Activated T-cell treated with anti-CD3 and anti-CD28 coated beads for 4 hours (primary cell): ENCODE measurements around the gene DNM3.

Source experiments
- DNase-seq: peaks from one replicate; pipeline ENCODE4 v3.0.0-alpha.2; 2020

DNM3 gene

GRCh38 chr1:171819946-171820345 is 21.4 kb upstream of the DNM3 start:
- no peak for DNase-seq

DNA sequence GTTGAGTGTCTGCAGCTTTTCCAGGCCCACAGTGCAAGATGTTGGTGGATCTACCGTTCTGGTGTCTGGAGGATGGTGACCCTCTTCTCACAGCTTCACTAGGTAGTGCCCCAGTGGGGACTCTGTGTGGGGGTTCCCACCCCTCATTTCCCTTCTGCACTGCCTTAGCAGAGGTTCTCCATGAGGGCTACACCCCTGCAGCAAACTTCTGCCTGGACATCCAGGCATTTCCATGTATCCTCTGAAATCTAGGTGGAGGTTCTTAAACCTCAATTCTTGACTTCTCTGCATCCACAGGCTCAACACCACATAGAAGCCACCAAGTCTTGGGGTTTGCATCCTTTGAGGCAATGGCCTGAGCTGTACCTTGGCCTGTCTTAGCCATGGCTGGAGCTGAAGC is 14.3 kb upstream of the DNM3 start:
- DNase-seq = no peak

DNA sequence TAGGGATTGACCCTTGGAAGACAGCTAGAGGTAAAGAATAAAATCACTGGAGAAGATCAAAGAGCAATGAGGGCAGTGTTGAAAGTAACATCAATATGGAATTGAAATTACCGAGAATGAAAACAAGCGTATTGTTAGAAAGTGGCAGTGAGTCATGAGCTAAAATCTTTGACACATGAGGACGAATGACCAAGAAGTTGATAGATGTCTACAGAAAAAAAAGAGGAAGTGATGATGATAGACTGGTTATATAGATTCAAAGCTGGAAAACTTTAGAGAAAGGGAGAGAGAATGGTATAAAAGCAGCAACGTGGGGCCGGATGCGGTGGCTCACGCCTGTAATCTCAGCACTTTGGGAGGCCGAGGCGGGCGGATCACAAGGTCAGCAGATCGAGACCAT is 12.5 kb upstream of the DNM3 start:
- no peak for DNase-seq

DNA sequence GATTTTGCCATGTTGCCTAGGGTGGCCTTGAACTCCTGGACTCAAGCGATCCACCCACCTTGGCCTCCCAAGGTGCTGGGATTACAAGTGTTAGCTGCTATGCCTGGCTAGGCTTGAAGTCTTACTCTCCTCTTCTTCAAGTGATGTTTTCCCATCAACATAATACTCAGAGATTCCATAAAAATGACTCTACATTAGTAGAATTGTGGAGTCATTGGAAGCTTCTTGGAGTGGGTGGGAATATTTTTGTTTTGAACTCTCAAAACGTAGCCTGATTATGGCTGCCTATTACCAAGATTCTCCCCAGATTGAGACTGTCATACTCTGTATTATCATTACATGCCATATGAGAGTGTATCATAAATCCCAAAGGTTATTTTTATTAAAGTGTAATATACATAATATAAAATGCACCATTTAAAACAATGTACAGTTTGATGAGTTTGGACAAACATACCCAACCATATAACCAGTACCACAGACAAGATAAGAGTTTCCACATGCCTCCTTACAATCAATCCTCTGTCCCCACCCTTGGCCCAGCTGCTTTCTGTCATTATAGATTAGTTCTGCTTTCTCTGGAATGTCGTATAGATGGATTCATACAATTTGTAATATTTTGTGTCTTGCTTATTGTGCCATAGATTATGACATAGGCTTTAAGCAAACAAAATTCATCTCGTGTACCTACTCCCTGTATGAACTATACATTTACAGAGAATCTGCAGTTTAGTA is 8.0 kb upstream of the DNM3 start:
- no peak for DNase-seq

DNA sequence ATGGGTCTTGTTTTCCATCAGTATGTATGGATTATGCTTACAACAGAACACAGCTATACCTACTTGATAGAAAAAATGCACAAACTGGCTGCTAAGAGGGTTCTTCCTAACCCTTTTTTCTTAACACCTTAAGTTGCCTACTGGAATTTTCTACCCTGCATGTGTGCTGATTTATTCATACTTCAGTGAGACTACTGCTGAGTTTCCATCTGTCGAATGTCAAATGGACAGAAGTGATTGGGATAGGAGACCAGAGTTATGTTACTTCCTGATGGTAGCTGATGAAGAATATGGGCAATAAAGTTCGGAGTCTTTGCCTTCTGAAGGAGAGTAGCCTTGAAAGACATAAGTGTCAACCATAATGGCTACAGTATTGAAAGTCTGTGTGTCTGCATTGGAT is 6.5 kb upstream of the DNM3 start:
- no peak for DNase-seq

- no peak for DNase-seq
Observed at GRCh38 chr1:171835891-171836290, 5.4 kb upstream of the DNM3 start.

- DNase-seq = no peak
Observed at GRCh38 chr1:171841931-171842761, 848 bp downstream of the DNM3 start.

DNA sequence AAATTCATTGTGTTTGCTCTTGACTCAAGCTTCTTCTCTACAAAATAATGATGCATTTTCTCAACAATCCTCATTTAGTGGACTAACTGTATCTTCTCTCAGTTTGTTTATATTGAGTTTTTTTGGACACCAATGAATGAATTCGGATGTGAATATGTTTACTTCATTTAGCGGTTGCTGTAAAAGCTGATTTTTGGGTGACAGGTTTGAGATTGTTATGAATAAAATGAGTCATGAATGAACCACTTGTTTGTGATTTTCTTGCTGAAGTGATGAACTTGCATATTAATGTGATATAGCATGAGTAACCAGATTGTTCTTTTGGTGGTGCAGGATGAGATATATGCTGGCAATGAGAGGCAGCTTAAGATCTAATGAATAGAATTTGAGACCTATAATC is 3.1 kb downstream of the DNM3 start:
- DNase-seq = no peak

GRCh38 chr1:171845998-171846397 is 4.7 kb downstream of the DNM3 start:
- DNase-seq = no peak

DNA sequence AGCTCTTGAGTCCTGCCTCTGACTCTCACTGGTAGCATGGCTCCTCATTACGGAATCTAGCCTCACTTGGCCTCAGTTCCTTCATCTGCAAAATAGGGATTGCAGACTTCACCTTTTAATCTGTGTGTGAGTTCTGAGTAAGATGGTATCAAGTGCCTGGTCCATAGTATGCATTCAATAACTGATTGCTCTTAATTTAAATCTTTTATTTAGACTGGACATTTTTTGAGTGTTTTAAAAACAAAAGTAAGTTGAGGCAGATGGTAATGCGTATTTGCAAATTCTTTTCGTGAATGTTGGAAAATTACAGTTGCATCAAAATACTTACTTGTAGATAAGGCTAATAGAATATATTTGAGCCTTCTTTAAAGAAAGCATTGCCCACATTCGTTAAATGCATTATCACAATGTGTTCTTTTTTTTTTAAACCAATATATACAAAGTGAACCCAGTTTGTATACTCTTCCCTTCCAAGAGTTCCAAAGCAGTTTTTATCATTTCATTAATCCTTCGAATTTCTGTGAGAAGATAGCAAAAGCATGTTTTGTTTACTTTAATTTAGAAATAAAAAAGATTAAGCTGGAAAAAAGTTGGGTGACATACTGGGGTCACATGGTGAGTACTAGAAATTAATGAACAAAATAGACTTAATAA is 8.1 kb downstream of the DNM3 start:
- no peak for DNase-seq

GRCh38 chr1:171850651-171851350 is 9.5 kb downstream of the DNM3 start:
- DNase-seq = no peak

DNA sequence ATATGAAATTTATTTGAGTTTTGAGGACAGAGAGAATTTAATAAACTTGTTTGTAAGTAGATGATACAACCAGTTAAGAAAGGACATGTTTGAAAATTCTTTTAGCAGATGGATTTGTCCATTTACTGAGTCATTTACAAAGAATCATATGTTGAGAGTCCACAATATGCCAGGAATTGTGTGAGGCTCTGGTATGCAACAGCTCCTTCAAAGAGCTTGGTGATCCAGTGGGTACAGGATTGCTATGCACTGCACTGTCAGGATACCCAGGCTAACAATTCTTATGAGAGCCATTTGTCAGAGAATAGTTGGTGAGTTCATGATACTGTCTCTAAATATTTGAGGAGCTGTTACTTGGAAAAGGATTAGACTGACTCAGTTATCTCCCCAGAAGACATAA is 11.0 kb downstream of the DNM3 start:
- no peak for DNase-seq

DNA sequence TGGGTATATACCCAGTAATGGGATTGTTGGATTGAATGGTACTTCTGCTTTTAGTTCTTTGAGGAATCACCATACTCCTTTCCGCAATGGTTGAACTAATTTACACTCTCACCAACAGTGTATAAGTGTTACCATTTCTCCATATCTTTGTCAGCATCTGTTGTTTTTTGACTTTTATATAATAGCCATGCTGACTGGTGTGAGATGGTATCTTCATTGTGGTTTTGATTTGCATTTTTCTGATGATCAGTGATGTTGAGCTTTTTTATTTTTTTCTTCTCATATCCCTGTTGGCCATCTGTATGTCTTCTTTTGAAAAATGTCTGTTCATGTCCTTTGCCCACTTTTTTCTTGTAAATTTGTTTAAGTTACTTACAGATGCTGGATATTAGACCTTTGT is 14.1 kb downstream of the DNM3 start:
- no peak for DNase-seq

GRCh38 chr1:171858696-171859095 is 17.4 kb downstream of the DNM3 start:
- no peak for DNase-seq

- no peak for DNase-seq
Observed at GRCh38 chr1:171860696-171861095, 19.4 kb downstream of the DNM3 start.

DNA sequence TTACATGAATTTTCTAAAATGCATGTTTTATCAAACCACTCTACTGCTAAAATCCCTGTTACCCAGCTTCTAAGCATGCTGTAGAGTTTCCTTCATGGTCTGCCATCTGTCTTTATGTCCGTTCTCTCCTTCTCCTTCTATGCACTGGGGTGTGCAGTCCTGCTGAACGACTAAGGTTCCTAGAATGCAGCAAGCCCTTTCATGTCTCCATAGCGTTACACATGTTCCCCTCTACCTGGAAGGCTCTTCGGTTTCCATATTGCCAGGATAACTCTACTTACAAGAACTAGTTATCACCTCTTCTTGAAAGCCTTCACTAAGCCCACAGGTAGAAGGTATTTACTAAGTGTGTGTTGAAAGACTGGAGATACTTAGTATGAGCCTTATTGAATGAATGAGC is 22.2 kb downstream of the DNM3 start:
- DNase-seq = no peak

DNA sequence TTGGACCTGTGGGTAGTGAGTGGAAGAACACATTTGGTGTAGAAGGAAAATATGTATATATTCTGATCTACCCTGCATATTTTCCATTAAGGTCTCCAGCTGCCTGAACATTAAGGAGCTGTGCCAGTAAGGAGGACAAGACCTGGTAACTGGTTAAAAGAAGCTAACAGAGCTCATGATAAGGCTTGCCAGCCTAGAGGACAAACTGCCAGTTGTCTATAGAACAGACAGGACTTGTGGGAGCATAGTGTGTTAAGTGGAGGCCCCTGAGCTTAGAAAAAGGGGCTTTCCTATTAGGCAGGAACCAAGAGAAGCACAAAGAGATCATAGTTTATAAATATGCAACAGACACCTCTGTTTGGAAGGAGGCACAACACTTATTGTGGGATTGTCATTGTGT is 23.0 kb downstream of the DNM3 start:
- DNase-seq = no peak

DNA sequence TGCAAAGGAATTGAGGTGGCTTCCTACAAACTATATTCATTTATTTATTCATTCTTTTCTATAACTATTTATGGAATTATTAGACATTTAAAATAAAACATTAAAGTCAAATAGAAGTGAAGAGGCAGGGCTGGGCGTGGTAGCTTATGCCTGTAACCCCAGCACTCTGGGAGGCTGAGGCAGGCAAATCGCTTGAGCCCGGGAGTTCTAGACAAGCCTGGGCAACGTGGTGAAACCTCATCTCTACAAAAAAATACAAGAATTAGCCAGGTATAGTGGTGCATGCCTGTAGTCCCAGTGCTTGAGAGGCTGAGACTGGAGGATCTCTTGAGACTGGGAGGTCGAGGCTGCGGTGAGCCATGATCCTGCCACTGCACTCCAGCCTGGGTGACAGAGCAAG is 23.8 kb downstream of the DNM3 start:
- no peak for DNase-seq

DNA sequence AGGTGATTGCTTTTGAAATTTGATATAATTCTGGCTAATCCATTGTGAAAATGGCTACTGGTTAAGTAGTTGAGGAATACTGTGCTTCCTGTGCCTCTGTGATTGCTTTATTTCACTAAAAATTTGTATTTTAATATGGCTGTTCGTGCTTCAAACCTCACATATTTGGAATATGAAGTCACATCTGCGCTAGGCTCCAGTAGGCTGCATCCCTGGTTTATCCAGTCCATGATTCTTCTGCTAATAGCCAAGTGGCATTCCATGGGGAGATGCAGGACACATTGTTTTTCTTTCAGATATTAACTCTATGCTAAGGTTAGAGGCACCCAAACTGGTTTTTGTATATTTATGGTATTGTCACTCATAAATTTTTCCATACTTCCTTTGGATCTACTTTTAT is 25.9 kb downstream of the DNM3 start:
- no peak for DNase-seq

GRCh38 chr1:171868217-171868803 is 27.0 kb downstream of the DNM3 start:
- DNase-seq = no peak

DNA sequence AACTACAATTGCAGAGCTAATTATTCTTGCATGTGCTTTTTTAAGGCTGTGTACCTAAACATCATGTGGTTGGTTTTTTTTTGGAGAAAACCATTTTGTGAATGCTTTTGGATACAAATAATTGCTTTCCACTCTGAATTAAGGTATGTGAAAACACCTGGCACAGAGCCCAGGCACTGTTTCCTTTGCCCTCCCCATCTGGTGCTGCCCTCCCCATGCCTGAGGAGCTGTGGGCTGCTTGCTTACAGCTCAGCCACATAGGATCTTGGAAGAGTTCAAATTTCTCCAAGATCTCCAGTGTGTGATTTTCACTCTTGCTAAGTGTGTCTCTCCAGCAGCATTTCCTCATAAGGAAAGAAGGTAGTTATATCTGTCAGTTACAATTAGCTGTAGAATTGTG is 27.8 kb downstream of the DNM3 start:
- DNase-seq = no peak

GRCh38 chr1:171871848-171872247 is 30.6 kb downstream of the DNM3 start:
- no peak for DNase-seq

GRCh38 chr1:171872430-171872829 is 31.1 kb downstream of the DNM3 start:
- no peak for DNase-seq
